PC-9 (cell line): ENCODE data around the gene FAM72A.
"Not testable (repeated sequence)": the region's sequence is repeated elsewhere in the genome, so short reads cannot be mapped to it uniquely, and the experiment has no call there.

Experiments used
- EZH2 ChIP-seq: fragments of 200-600 bp; sonication (generic); IDR thresholded peaks from 2 replicates; pipeline ENCODE4 v1.8.0; 2017; ENCODE audit warnings: antibody characterized with exemption, low read depth
- TF ChIP-seq, protein P1 (sequence below): fragments of 200-600 bp; sonication (generic); conservative IDR thresholded peaks from 2 replicates; pipeline ENCODE4 v1.6.1; 2017; ENCODE audit warnings: mixed run types, antibody characterized with exemption, mild to moderate bottlenecking, moderate library complexity

DNA sequence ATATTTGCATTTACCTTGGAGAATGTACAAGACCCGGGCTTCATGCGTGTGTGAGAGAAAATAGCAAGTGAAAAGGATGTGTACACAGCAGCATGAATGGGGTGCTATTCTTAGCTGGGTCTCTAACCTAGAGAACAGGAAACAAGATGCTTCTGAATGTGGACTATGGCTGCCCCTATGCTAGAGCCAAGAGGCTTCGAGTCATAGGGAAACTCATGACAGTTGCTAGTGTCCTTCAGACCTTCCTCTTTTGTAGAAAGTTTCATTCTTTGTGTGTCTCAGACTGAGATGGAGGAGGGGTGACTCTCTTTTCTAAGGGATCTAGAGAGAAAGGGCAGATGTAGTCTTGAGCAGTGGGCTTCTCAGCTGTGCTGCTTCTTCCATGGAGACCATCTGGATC is 40.7 kb upstream of the FAM72A start:
- TF ChIP-seq, protein P1, sequence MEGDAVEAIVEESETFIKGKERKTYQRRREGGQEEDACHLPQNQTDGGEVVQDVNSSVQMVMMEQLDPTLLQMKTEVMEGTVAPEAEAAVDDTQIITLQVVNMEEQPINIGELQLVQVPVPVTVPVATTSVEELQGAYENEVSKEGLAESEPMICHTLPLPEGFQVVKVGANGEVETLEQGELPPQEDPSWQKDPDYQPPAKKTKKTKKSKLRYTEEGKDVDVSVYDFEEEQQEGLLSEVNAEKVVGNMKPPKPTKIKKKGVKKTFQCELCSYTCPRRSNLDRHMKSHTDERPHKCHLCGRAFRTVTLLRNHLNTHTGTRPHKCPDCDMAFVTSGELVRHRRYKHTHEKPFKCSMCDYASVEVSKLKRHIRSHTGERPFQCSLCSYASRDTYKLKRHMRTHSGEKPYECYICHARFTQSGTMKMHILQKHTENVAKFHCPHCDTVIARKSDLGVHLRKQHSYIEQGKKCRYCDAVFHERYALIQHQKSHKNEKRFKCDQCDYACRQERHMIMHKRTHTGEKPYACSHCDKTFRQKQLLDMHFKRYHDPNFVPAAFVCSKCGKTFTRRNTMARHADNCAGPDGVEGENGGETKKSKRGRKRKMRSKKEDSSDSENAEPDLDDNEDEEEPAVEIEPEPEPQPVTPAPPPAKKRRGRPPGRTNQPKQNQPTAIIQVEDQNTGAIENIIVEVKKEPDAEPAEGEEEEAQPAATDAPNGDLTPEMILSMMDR: not testable (repeated sequence)
- TF ChIP-seq EZH2: not testable (repeated sequence)
